Measurements from ENCODE around the gene RAP2B. TPM values are rescaled to one million over a fixed set of nuclear protein-coding genes. Genes with fewer than 3 reads are reported as not detected.

Gene RAP2B
- total and polyA plus RNA-seq, 2 donors (not counting 1 experiment from before 2014, with no cell fraction given), result 8.7 to 27.1 TPM

- Histone ChIP-seq H3K4me3 (replicated peaks in 1 of 4; ENCODE audit: control extremely low read depth in 1 of 4, insufficient read depth in 1 of 4, low read depth in 3 of 4, low read length in 4 of 4) (no peak overlapping the region), H3K9me3 (ENCODE audit: control insufficient read depth, insufficient read depth, low read depth, low read length) (no peaks in the 10 kb centered on the region), H3K27me3 (ENCODE audit: control insufficient read depth, insufficient read depth, low read length) (no peaks in the 10 kb centered on the region), H3K79me2 (ENCODE audit: control insufficient read depth, insufficient read depth, low read length) (peaks cover 11% of the 10 kb centered on the region), H3K9ac (ENCODE audit: insufficient read depth, low read length) (no peak overlapping the region), H3K4me2 (ENCODE audit: extremely low read depth, insufficient read depth, low read length) (no peak overlapping the region), H4K20me1 (ENCODE audit: control insufficient read depth, extremely low read depth, insufficient read depth, low read length) (no peaks in the 10 kb centered on the region), H2AFZ (ENCODE audit: low read length) (no peak overlapping the region), H3K4me1 (ENCODE audit: control insufficient read depth, extremely low read depth, insufficient read depth, low read length) (peaks cover 4% of the 10 kb centered on the region), H3K27ac (ENCODE audit: insufficient read depth, low read length) (no peak overlapping the region), H3K36me3 (ENCODE audit: control insufficient read depth, insufficient read depth, low read length) (no peaks in the 10 kb centered on the region)
- DNase-seq (ENCODE audit: low read depth in 2 of 2), result no peak
- TF ChIP-seq, protein P1, sequence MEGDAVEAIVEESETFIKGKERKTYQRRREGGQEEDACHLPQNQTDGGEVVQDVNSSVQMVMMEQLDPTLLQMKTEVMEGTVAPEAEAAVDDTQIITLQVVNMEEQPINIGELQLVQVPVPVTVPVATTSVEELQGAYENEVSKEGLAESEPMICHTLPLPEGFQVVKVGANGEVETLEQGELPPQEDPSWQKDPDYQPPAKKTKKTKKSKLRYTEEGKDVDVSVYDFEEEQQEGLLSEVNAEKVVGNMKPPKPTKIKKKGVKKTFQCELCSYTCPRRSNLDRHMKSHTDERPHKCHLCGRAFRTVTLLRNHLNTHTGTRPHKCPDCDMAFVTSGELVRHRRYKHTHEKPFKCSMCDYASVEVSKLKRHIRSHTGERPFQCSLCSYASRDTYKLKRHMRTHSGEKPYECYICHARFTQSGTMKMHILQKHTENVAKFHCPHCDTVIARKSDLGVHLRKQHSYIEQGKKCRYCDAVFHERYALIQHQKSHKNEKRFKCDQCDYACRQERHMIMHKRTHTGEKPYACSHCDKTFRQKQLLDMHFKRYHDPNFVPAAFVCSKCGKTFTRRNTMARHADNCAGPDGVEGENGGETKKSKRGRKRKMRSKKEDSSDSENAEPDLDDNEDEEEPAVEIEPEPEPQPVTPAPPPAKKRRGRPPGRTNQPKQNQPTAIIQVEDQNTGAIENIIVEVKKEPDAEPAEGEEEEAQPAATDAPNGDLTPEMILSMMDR (conservative IDR thresholded peaks at IDR 0.05 in 1 of 2, IDR thresholded peaks at IDR 0.05 in 1 of 2; ENCODE audit: low read depth in 1 of 2, low read length in 2 of 2), result no peak
- TF ChIP-seq EZH2 (IDR thresholded peaks at IDR 0.05; ENCODE audit: low read length, missing control alignments), result no peak
Measured at GRCh38 chr3:153171918-153172317, 9.9 kb downstream of the RAP2B start.

GRCh38 chr3:153172796-153173757 is 11.1 kb downstream of the RAP2B start:
- Histone ChIP-seq H3K4me2 (ENCODE audit: extremely low read depth, insufficient read depth, low read length) (no peak overlapping the region), H3K27me3 (ENCODE audit: control insufficient read depth, insufficient read depth, low read length) (no peaks in the 10 kb centered on the region), H3K27ac (ENCODE audit: insufficient read depth, low read length) (no peak overlapping the region), H4K20me1 (ENCODE audit: control insufficient read depth, extremely low read depth, insufficient read depth, low read length) (no peaks in the 10 kb centered on the region), H3K4me3 (replicated peaks in 1 of 4; ENCODE audit: control extremely low read depth in 1 of 4, insufficient read depth in 1 of 4, low read depth in 3 of 4, low read length in 4 of 4) (no peak overlapping the region), H3K79me2 (ENCODE audit: control insufficient read depth, insufficient read depth, low read length) (peaks cover under 1% of the 10 kb centered on the region), H2AFZ (ENCODE audit: low read length) (no peak overlapping the region), H3K9me3 (ENCODE audit: control insufficient read depth, insufficient read depth, low read depth, low read length) (no peaks in the 10 kb centered on the region), H3K36me3 (ENCODE audit: control insufficient read depth, insufficient read depth, low read length) (no peaks in the 10 kb centered on the region), H3K4me1 (ENCODE audit: control insufficient read depth, extremely low read depth, insufficient read depth, low read length) (peaks cover 4% of the 10 kb centered on the region), H3K9ac (ENCODE audit: insufficient read depth, low read length) (no peak overlapping the region)
- no peak for TF ChIP-seq EZH2 (IDR thresholded peaks at IDR 0.05; ENCODE audit: low read length, missing control alignments)
- TF ChIP-seq, protein P1 (conservative IDR thresholded peaks at IDR 0.05 in 1 of 2, IDR thresholded peaks at IDR 0.05 in 1 of 2; ENCODE audit: low read depth in 1 of 2, low read length in 2 of 2), result no peak
- no peak for DNase-seq (ENCODE audit: low read depth in 2 of 2)

- Histone ChIP-seq H3K79me2 (ENCODE audit: control insufficient read depth, insufficient read depth, low read length) (no peaks in the 10 kb centered on the region), H3K4me2 (ENCODE audit: extremely low read depth, insufficient read depth, low read length) (no peak overlapping the region), H3K27me3 (ENCODE audit: control insufficient read depth, insufficient read depth, low read length) (no peaks in the 10 kb centered on the region), H3K36me3 (ENCODE audit: control insufficient read depth, insufficient read depth, low read length) (no peaks in the 10 kb centered on the region), H3K27ac (ENCODE audit: insufficient read depth, low read length) (no peak overlapping the region), H3K9ac (ENCODE audit: insufficient read depth, low read length) (no peak overlapping the region), H2AFZ (ENCODE audit: low read length) (no peak overlapping the region), H4K20me1 (ENCODE audit: control insufficient read depth, extremely low read depth, insufficient read depth, low read length) (no peaks in the 10 kb centered on the region), H3K4me1 (ENCODE audit: control insufficient read depth, extremely low read depth, insufficient read depth, low read length) (peaks cover 4% of the 10 kb centered on the region), H3K4me3 (replicated peaks in 1 of 4; ENCODE audit: control extremely low read depth in 1 of 4, insufficient read depth in 1 of 4, low read depth in 3 of 4, low read length in 4 of 4) (no peak overlapping the region), H3K9me3 (ENCODE audit: control insufficient read depth, insufficient read depth, low read depth, low read length) (no peaks in the 10 kb centered on the region)
- DNase-seq (ENCODE audit: low read depth in 2 of 2), result peak in 1 of 2 donors; percentile 60
- TF ChIP-seq, protein P1 (conservative IDR thresholded peaks at IDR 0.05 in 1 of 2, IDR thresholded peaks at IDR 0.05 in 1 of 2; ENCODE audit: low read depth in 1 of 2, low read length in 2 of 2), result no peak
- no peak for TF ChIP-seq EZH2 (IDR thresholded peaks at IDR 0.05; ENCODE audit: low read length, missing control alignments)
Measured at GRCh38 chr3:153173758-153174516, 11.9 kb downstream of the RAP2B start.
